Lung (tissue), 12 donors: ENCODE measurements around the gene TMEM151A. TPM values are rescaled to one million over a fixed set of nuclear protein-coding genes. Genes with fewer than 3 reads are reported as not detected.

Experiments
- ATAC-seq: fragments of 200-7000 bp; cut with Tn5 transposase; one replicate; pipeline ENCODE4 v1.9.1; 2020; ENCODE audit warnings: moderate number of reproducible peaks; ENCODE audit not compliant: insufficient read depth, low FRiP score
- DNase-seq, 3 donors: peaks; one replicate each; pipeline ENCODE4 v3.0.0-alpha.2; 2013 to 2017
- H3K27ac ChIP-seq, 2 donors: one replicate each; pipeline ENCODE4 v1.5.1; 2013; ENCODE audit warnings: mild to moderate bottlenecking in 2 of 2, moderate library complexity in 2 of 2, control low read depth in 1 of 2, inconsistent platforms in 1 of 2, low read depth in 1 of 2, low read length in 1 of 2
- H3K27me3 ChIP-seq, 3 donors: one replicate each; pipeline ENCODE4 v1.5.1; 2013; ENCODE audit warnings: low read length in 2 of 3; ENCODE audit not compliant: control insufficient read depth in 3 of 3, insufficient read depth in 3 of 3
- H3K36me3 ChIP-seq, 4 donors: one replicate each; pipeline ENCODE4 v1.5.1; 2013; ENCODE audit warnings: low read length in 4 of 4, mild to moderate bottlenecking in 1 of 4, moderate library complexity in 1 of 4; ENCODE audit not compliant: control insufficient read depth in 4 of 4, insufficient read depth in 4 of 4
- H3K4me1 ChIP-seq, 5 donors: one replicate each; pipeline ENCODE4 v1.5.1; 2013; ENCODE audit warnings: low read length in 5 of 5, mild to moderate bottlenecking in 2 of 5, moderate library complexity in 1 of 5; ENCODE audit not compliant: control insufficient read depth in 5 of 5, insufficient read depth in 5 of 5
- H3K4me3 ChIP-seq: one replicate; pipeline ENCODE4 v1.5.1; 2013; ENCODE audit warnings: mild to moderate bottlenecking, control low read depth, moderate library complexity
- H3K9ac ChIP-seq, 2 donors: one replicate each; pipeline ENCODE4 v1.5.1; 2013; ENCODE audit warnings: low read length in 2 of 2, control low read depth in 1 of 2; ENCODE audit not compliant: insufficient read depth in 1 of 2
- H3K9me3 ChIP-seq, 4 donors: one replicate each; pipeline ENCODE4 v1.5.1; 2013; ENCODE audit warnings: low read length in 3 of 4, mild to moderate bottlenecking in 1 of 4, moderate library complexity in 1 of 4; ENCODE audit not compliant: control insufficient read depth in 4 of 4, insufficient read depth in 3 of 4
- WGBS, 2 donors: extraction: QIAGEN DNeasy Blood & Tissue Kit; methylation state at CpG; one replicate each; pipeline ENCODE4 v1.1.7; 2013; 5-methylcytosine and 5-hydroxymethylcytosine counted together
- polyA plus RNA-seq, 2 donors: library from polyadenylated mRNA; stranded (reverse); fragments of 200-250 nt; gene quantifications; one replicate each; pipeline ENCODE4 v1.2.1, GENCODE V29; 2013
- total RNA-seq, 2 donors: library from RNA; depleted of rRNA in 1 of 2; stranded (reverse); fragments of >200 nt in 1 of 2; gene quantifications; one replicate each; pipeline ENCODE4 v1.2.1, GENCODE V29; 2014 to 2021
- TF ChIP-seq, protein P1 (sequence below): IDR thresholded peaks from 2 replicates; pipeline ENCODE4 v1.5.1; 2012; ENCODE audit warnings: mild to moderate bottlenecking; ENCODE audit errors: control extremely low read depth, extremely low read depth
- donor health status: control.
- donor health status: control.
- donor health status: Bipolar disorder and iron deficiency.
- donor health status: healthy.
- donor health status: DM: yes; HTN: yes; CAD: no.

TMEM151A gene
- total and polyA plus RNA-seq, 4 donors: 0.09 to 0.91 (median 0.25) TPM

DNA sequence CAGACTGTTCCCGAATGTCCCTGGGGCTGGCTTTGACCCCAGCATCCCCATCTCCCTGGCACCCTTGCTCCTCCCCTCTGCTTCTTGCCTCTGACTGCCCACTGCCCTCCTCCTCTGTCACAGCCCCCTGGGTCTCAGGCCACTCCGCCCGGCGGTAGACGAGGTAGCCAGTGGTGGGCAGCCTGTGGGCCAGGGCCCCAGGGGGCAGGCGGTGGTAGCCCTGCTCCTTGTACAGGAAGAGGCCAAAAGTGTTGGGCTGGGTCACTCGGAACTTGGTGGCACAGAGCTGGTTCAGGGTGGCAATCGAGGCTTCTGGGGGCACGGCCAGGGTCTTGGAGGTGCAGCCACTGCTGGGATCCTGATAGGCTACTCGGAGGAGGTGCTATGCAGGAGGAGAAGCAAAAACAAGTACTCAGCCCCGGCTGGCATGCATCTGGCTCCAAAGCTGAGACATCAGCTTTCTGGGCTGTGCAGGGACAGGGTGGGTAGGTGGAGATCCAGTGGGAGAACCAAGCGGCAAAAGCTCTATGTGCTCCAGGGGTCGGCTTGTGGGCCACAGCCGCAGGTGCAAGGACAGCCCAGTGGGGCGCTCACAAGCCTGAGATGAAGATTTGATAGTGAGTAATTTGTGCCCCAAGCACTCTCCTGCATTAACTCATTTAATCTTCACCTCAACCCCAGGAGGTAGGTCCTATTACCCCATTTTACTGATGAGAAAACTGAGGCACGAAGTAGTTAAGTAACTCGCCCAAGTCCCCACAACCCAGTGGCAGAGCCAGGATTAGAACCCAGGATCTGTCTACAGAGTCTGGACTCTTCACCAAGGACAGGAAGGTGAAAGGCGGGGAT is 40.9 kb downstream of the TMEM151A start:
- no peak for DNase-seq

DNA sequence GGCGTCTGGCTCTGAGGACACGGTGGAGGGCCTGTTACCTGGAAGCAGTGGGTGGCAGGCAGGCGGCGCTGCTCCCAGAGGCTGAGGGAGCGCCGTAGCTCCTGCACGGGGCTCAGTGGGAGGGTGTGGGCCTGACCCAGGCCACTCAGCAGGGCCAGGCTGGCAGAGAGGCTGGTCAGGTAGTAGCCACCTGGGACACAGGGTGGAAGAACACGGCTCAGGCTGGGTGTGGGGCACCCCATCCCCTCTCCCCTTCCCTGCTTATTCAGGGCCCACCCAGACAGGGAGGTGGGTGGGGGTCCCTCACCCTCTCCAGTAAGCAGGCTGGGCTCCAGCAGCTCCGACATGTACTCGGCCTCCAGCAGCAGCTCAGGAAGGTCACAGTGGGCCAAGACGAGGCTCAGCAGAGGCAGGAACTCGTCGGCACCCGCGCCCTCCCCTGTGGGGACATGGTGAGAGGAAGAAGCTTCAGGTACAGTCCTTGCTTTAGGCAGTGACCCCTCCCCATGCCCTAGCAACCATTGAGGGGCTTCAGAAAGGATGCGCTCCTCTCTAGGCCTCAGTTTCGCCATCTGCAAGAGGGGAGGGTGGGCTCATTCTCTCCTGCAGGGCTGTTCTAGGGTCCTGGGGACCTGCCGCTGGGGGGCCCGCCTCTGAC is 41.7 kb downstream of the TMEM151A start:
- no peak overlapping the region for H3K27ac ChIP-seq
- H3K27me3 ChIP-seq: no peaks in the 10 kb centered on the region
- H3K9me3 ChIP-seq: peaks cover 0 to 1% (median 0%) of the 10 kb centered on the region in 4 donors
- WGBS, 2 donors: 92 to 94% methylated on average over 19 of the region's 19 CpGs
- H3K36me3 ChIP-seq: peaks cover 0 to 30% (median 0%) of the 10 kb centered on the region in 4 donors
- no peak overlapping the region for H3K4me3 ChIP-seq
- peaks cover 0 to 28% (median 13%) of the 10 kb centered on the region in 5 donors for H3K4me1 ChIP-seq
- ATAC-seq (no peak), DNase-seq (no peak)
- H3K9ac ChIP-seq: no peak overlapping the region
- TF ChIP-seq, protein P1, sequence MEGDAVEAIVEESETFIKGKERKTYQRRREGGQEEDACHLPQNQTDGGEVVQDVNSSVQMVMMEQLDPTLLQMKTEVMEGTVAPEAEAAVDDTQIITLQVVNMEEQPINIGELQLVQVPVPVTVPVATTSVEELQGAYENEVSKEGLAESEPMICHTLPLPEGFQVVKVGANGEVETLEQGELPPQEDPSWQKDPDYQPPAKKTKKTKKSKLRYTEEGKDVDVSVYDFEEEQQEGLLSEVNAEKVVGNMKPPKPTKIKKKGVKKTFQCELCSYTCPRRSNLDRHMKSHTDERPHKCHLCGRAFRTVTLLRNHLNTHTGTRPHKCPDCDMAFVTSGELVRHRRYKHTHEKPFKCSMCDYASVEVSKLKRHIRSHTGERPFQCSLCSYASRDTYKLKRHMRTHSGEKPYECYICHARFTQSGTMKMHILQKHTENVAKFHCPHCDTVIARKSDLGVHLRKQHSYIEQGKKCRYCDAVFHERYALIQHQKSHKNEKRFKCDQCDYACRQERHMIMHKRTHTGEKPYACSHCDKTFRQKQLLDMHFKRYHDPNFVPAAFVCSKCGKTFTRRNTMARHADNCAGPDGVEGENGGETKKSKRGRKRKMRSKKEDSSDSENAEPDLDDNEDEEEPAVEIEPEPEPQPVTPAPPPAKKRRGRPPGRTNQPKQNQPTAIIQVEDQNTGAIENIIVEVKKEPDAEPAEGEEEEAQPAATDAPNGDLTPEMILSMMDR: no peak

More for the DNA sequence above, 40.9 kb downstream of the TMEM151A start:
- Histone ChIP-seq H3K9me3 (peaks cover 0 to 1% (median 0%) of the 10 kb centered on the region in 4 donors), H3K9ac (no peak overlapping the region), H3K27ac (no peak overlapping the region), H3K27me3 (no peaks in the 10 kb centered on the region), H3K4me3 (no peak overlapping the region), H3K36me3 (peaks cover 0 to 24% (median 0%) of the 10 kb centered on the region in 4 donors), H3K4me1 (peaks cover 0 to 35% (median 20%) of the 10 kb centered on the region in 5 donors)
- TF ChIP-seq, protein P1: no peak
- WGBS, 2 donors: 81 to 91% methylated on average over 17 to 18 of the region's 18 CpGs
- no peak for ATAC-seq

DNA sequence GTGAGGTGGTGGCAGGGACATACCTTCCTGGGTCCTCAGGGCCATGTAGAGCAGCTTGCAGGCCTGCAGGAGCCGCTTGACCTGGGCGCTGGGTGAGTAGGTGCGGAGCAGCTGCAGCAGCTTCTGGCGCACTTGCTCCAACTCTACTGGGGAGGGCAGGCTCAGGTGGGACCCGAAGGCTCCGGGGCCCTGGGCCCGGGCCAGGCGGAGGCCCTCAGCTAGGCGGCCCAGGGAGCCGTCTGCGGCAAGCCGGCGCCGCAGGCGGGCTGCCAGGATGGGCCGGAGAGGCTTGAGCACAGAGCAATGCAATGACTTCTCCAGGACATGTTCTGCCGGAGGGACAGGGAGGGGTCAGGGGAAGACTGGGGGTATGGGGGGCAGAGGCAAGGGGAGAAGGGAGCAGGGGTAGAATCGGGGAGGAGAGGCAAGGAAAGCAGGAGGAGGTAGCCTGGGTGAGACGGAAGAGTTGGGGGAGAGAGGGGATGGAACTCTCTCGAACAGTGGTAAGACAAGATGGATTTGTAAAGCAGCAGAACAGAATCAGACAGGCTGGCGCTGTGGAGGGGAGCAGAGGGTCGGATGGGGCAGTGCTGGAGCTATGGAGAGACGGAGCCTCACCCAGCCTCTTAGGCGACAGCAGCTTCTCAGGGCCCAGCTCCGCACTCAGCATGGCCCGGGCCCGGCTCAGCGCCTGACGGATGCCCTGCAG is 42.4 kb downstream of the TMEM151A start:
- Histone ChIP-seq H3K27me3 (no peaks in the 10 kb centered on the region), H3K4me1 (peaks cover 0 to 21% (median 10%) of the 10 kb centered on the region in 5 donors), H3K9me3 (peaks cover 0 to 1% (median 0%) of the 10 kb centered on the region in 4 donors), H3K27ac (no peak overlapping the region), H3K4me3 (no peak overlapping the region), H3K36me3 (peaks cover 0 to 37% (median 2%) of the 10 kb centered on the region in 4 donors), H3K9ac (no peak overlapping the region)
- DNase-seq: no peak
- 87 to 93% methylated on average over 29 of the region's 29 CpGs for WGBS, 2 donors
- TF ChIP-seq, protein P1: no peak
- no peak for ATAC-seq
